ENCODE results near the gene RABGGTA.

The RABGGTA gene

DNA sequence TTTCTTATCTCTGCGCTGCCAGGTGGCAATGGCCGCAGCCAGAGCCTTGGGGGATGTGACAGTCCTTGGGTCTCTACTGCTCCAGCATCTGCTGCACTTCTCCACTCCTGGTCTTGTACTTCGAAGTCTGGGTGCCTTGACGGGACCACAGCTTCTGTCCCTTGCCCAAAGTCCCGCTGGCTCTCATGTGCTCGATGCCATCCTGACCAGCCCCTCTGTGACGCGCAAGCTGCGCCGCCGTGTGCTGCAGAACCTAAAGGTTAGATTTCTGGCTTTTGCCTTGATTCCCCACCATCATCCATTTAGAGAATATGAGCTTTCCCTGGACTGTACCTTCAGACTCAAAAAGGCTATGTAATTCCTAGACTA, 32.6 kb upstream of the RABGGTA start:
- Histone ChIP-seq H3K79me2 (ENCODE audit: control insufficient read depth, low read length) (peaks cover 28% of the 10 kb centered on the region), H3K36me3 (ENCODE audit: control insufficient read depth, low read length) (peaks cover 86% of the 10 kb centered on the region), H3K9me3 (ENCODE audit: control insufficient read depth, insufficient read depth, low read length) (no peaks in the 10 kb centered on the region), H3K4me3 (ENCODE audit: low read length) (no peak overlapping the region), H3F3A (ENCODE audit: control insufficient read depth, insufficient read depth) (peaks cover 6% of the 10 kb centered on the region; the same call in 1 of the 2 replicates), H3K4me1 (ENCODE audit: control insufficient read depth, low read length) (peaks cover 15% of the 10 kb centered on the region), H4K20me1 (ENCODE audit: control insufficient read depth, insufficient read depth, low read depth, low read length) (no peaks in the 10 kb centered on the region; the same call in 1 of the 2 replicates), H3K9me2 (replicated peaks; ENCODE audit: control insufficient read depth, low read length) (no peaks in the 10 kb centered on the region), H3K4me2 (ENCODE audit: low read length) (no peak overlapping the region), H3K27ac (ENCODE audit: low read depth, low read length) (no peak overlapping the region), H3K27me3 (ENCODE audit: control insufficient read depth, low read length) (no peaks in the 10 kb centered on the region)
- TF ChIP-seq, protein P1, sequence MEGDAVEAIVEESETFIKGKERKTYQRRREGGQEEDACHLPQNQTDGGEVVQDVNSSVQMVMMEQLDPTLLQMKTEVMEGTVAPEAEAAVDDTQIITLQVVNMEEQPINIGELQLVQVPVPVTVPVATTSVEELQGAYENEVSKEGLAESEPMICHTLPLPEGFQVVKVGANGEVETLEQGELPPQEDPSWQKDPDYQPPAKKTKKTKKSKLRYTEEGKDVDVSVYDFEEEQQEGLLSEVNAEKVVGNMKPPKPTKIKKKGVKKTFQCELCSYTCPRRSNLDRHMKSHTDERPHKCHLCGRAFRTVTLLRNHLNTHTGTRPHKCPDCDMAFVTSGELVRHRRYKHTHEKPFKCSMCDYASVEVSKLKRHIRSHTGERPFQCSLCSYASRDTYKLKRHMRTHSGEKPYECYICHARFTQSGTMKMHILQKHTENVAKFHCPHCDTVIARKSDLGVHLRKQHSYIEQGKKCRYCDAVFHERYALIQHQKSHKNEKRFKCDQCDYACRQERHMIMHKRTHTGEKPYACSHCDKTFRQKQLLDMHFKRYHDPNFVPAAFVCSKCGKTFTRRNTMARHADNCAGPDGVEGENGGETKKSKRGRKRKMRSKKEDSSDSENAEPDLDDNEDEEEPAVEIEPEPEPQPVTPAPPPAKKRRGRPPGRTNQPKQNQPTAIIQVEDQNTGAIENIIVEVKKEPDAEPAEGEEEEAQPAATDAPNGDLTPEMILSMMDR (IDR thresholded peaks at IDR 0.05; ENCODE audit: low read depth, low read length, poor library complexity, severe bottlenecking) = no peak
- no peak for TF ChIP-seq EZH2phosphoT487 (IDR thresholded peaks at IDR 0.05; ENCODE audit: borderline replicate concordance, low read length)

DNA sequence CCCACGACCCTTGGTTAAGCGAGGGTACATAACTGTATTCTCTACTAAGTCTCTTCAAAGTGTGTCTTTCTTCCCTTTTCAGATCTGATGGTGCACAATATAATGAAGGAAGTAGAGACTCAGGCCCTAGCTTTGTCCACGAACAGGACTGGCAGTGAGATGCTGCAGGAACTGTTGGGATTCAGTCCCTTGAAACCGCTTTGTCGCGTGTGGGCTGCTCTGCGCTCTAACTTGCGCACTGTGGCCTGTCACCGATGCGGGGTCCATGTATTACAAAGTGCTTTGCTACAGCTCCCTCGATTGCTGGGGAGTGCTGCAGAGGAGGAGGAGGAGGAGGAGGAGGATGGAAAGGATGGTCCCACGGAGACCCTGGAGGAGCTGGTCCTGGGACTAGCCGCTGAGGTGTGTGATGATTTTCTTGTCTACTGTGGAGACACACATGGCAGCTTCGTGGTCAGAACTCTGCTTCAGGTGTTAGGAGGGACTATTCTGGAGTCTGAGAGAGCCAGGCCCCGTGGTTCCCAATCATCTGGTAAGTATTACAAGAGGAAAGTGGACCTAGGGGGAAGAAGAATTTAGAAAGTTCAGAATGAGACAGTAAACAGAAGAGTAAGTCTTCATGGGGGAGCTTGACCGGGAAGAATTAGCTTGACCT, 29.1 kb upstream of the RABGGTA start:
- no peak for TF ChIP-seq EZH2phosphoT487 (IDR thresholded peaks at IDR 0.05; ENCODE audit: borderline replicate concordance, low read length)
- TF ChIP-seq, protein P1 (IDR thresholded peaks at IDR 0.05; ENCODE audit: low read depth, low read length, poor library complexity, severe bottlenecking) = no peak
- H3K9me3 ChIP-seq (ENCODE audit: control insufficient read depth, insufficient read depth, low read length) = no peaks in the 10 kb centered on the region
- no peaks in the 10 kb centered on the region for H3K27me3 ChIP-seq (ENCODE audit: control insufficient read depth, low read length)
- H3K4me1 ChIP-seq (ENCODE audit: control insufficient read depth, low read length) = peaks cover 32% of the 10 kb centered on the region
- peaks cover 34% of the 10 kb centered on the region for H3K79me2 ChIP-seq (ENCODE audit: control insufficient read depth, low read length)
- H3K4me2 ChIP-seq (ENCODE audit: low read length) = peak overlapping the region; percentile 72
- H3F3A ChIP-seq (ENCODE audit: control insufficient read depth, insufficient read depth) = 0 out of 2 replicates have a peak, but pooled peaks cover 3% of the 10 kb centered on the region
- peak overlapping the region; percentile 31; the same call in 1 of the 2 replicates for H3K27ac ChIP-seq (ENCODE audit: low read depth, low read length)
- H3K4me3 ChIP-seq (ENCODE audit: low read length) = peak overlapping the region; percentile 87
- H4K20me1 ChIP-seq (ENCODE audit: control insufficient read depth, insufficient read depth, low read depth, low read length) = no peaks in the 10 kb centered on the region; the same call in 1 of the 2 replicates
- H3K36me3 ChIP-seq (ENCODE audit: control insufficient read depth, low read length) = peaks cover 66% of the 10 kb centered on the region
- no peaks in the 10 kb centered on the region for H3K9me2 ChIP-seq (replicated peaks; ENCODE audit: control insufficient read depth, low read length)

DNA sequence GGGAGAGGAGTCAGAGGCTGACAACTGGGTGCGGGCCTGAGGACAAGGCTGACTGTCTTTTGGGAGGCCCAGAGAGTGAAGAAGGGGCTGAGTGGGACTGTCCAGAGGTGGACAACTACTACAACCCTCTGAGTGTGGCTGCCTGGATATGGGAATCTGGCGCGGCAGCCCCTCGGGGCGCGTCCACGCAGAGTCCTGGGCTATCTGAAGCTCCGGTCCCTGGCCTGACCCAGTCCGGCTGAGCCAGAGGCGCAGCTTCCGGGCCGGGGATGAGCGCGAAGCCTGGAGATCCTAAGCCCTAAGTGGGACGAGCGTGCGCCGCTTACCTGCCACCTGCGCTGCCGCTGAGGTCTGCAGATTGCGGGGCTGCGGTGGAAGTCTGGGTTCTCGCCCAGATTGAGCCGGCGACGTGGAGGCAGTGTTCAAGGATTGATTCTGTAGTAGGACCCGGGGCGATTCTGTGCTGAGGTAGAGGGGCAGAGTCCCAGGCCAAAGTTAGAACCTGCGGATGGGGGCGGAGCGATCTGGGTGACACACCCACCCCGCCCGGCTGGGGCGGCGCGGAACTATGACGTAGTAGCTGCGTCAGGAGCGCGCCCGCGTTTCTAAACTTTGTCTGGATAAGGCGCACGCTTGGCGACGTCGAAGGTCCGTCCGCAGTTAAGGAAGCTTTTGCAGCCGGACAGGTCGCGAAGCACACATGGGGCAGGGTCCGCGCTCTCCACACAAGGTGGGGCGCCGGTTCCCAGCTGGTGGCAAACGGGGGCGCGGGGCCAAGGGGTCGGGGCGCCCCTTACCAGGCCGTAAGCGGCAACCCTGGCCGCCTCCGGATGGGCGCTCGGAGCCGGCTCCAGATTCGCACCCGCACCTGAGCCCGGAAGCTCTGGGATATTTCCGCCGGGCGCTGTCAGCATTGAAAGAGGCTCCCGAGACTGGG, 28.1 kb upstream of the RABGGTA start, which contains the start of the genes DHRS1 and NOP9:
TSS of gene DHRS1 (minus strand) at position 526 of the 937 bp plus-strand sequence. CDS start 674 bp downstream, outside the sequence.
TSS of gene NOP9 (plus strand) at position 596 of the 937 bp plus-strand sequence. CDS start at position 701, 105 bp downstream.
- H3K27ac ChIP-seq (ENCODE audit: low read depth, low read length) = peak within 1 kb of the TSS; percentile 31; the same call in 1 of the 2 replicates

More for the DNA sequence above, 28.1 kb upstream of the RABGGTA start, which contains the start of the genes DHRS1 and NOP9:
- Histone ChIP-seq H3K4me3 (ENCODE audit: low read length) (peak within 1 kb of the TSS; percentile 87), H3K27me3 (ENCODE audit: control insufficient read depth, low read length) (no peaks in the 10 kb centered on the region), H3K9me3 (ENCODE audit: control insufficient read depth, insufficient read depth, low read length) (no peaks in the 10 kb centered on the region), H3K36me3 (ENCODE audit: control insufficient read depth, low read length) (peaks cover 57% of the 10 kb centered on the region), H3F3A (ENCODE audit: control insufficient read depth, insufficient read depth) (0 out of 2 replicates have a peak, but pooled peaks cover 3% of the 10 kb centered on the region), H3K9me2 (replicated peaks; ENCODE audit: control insufficient read depth, low read length) (no peaks in the 10 kb centered on the region), H3K79me2 (ENCODE audit: control insufficient read depth, low read length) (peaks cover 34% of the 10 kb centered on the region), H3K4me1 (ENCODE audit: control insufficient read depth, low read length) (peaks cover 32% of the 10 kb centered on the region), H3K4me2 (ENCODE audit: low read length) (peak within 1 kb of the TSS; percentile 72), H4K20me1 (ENCODE audit: control insufficient read depth, insufficient read depth, low read depth, low read length) (no peaks in the 10 kb centered on the region; the same call in 1 of the 2 replicates)
- TF ChIP-seq, protein P1 (IDR thresholded peaks at IDR 0.05; ENCODE audit: low read depth, low read length, poor library complexity, severe bottlenecking) = no peak
- no peak for TF ChIP-seq EZH2phosphoT487 (IDR thresholded peaks at IDR 0.05; ENCODE audit: borderline replicate concordance, low read length)
